ENCODE data around the gene IDE.
A peak's percentile ranks its signal among the peaks of the same experiment; 100 is the strongest.
"Not testable (repeated sequence)": the region's sequence is repeated elsewhere in the genome, so short reads cannot be mapped to it uniquely, and the experiment has no call there.

The IDE gene

GRCh38 chr10:92419740-92420545 lies 153.9 kb downstream of the IDE start:
- DNase-seq (ENCODE audit: low spot score), result no peak

- no peak for DNase-seq (ENCODE audit: low spot score)
These were observed 155.0 kb downstream of the IDE start for GRCh38 chr10:92418891-92419290.

GRCh38 chr10:92418221-92418620 lies 155.7 kb downstream of the IDE start:
- no peak for DNase-seq (ENCODE audit: low spot score)

- no peak for DNase-seq (ENCODE audit: low spot score)
These were observed 160.4 kb downstream of the IDE start for GRCh38 chr10:92413519-92413918.

GRCh38 chr10:92413011-92413410 lies 160.9 kb downstream of the IDE start:
- no peak for DNase-seq (ENCODE audit: low spot score)

GRCh38 chr10:92411406-92411805 lies 162.5 kb downstream of the IDE start:
- no peak for DNase-seq (ENCODE audit: low spot score)

GRCh38 chr10:92410501-92410900 lies 163.4 kb downstream of the IDE start:
- no peak for DNase-seq (ENCODE audit: low spot score)

- DNase-seq (ENCODE audit: low spot score), result no peak
These were observed 165.9 kb downstream of the IDE start for GRCh38 chr10:92408017-92408361.

- peak; percentile 7 for DNase-seq (ENCODE audit: low spot score)
These were observed 166.4 kb downstream of the IDE start for GRCh38 chr10:92407305-92408016.

GRCh38 chr10:92405419-92405924 lies 168.4 kb downstream of the IDE start:
- no peak for DNase-seq (ENCODE audit: low spot score)

- DNase-seq (ENCODE audit: low spot score), result peak; percentile 6
These were observed 169.1 kb downstream of the IDE start for GRCh38 chr10:92404612-92405418.

- not testable (repeated sequence) for DNase-seq (ENCODE audit: low spot score)
These were observed 171.7 kb downstream of the IDE start for GRCh38 chr10:92402234-92402633.
